NB4 (cell line): ENCODE results near the gene POLD4.

Experiments used
- DNase-seq: peaks from one replicate; pipeline ENCODE4 v3.0.0; 2010; ENCODE audit warnings: low read depth
- H3K4me3 ChIP-seq: one replicate; pipeline ENCODE4 v1.5.1; 2011; ENCODE audit warnings: mild to moderate bottlenecking, low read depth, low read length, moderate library complexity
- MYC ChIP-seq: IDR thresholded peaks from 2 replicates; pipeline ENCODE4 v1.6.1; 2011; ENCODE audit warnings: low read depth, low read length
- POLR2A ChIP-seq: IDR thresholded peaks from 2 replicates; pipeline ENCODE4 v1.6.1; 2011; ENCODE audit warnings: mild to moderate bottlenecking; ENCODE audit not compliant: insufficient read length; ENCODE audit errors: extremely low read depth
- TF ChIP-seq, protein P1 (sequence below): IDR thresholded peaks from 2 replicates; pipeline ENCODE4 v1.6.1; 2011; ENCODE audit warnings: low read depth, low read length
- TF ChIP-seq, protein P2 (sequence below): IDR thresholded peaks from one replicate; pipeline ENCODE4 v1.5.1; 2012; ENCODE audit warnings: low read depth, low read length

Gene POLD4

DNA sequence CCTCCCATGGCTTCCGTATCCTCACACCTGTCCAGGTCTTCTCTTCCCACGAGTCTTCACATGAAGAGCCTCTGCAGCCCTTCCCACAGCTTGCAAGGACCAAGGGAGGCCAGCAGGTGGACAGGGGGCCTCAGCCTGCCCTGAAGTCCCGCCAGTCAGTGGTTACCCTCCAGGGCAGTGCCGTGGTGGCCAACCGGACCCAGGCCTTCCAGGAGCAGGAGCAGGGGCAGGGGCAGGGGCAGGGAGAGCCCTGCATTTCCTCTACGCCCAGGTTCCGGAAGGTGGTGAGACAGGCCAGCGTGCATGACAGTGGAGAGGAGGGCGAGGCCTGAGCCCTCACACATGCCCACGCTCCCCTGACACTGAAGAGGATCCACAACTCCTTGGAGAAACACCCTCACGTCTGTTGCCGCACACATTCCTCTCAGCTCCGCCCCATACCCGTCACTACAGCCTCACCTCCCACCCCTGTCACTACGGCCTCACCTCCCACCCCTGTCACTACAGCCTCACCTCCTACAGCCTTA lies 41.7 kb downstream of the POLD4 start:
- no peak for TF ChIP-seq MYC
- TF ChIP-seq, protein P1, sequence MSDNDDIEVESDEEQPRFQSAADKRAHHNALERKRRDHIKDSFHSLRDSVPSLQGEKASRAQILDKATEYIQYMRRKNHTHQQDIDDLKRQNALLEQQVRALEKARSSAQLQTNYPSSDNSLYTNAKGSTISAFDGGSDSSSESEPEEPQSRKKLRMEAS, result no peak
- TF ChIP-seq, protein P2, sequence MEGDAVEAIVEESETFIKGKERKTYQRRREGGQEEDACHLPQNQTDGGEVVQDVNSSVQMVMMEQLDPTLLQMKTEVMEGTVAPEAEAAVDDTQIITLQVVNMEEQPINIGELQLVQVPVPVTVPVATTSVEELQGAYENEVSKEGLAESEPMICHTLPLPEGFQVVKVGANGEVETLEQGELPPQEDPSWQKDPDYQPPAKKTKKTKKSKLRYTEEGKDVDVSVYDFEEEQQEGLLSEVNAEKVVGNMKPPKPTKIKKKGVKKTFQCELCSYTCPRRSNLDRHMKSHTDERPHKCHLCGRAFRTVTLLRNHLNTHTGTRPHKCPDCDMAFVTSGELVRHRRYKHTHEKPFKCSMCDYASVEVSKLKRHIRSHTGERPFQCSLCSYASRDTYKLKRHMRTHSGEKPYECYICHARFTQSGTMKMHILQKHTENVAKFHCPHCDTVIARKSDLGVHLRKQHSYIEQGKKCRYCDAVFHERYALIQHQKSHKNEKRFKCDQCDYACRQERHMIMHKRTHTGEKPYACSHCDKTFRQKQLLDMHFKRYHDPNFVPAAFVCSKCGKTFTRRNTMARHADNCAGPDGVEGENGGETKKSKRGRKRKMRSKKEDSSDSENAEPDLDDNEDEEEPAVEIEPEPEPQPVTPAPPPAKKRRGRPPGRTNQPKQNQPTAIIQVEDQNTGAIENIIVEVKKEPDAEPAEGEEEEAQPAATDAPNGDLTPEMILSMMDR, result no peak
- TF ChIP-seq POLR2A, result no peak
- no peak overlapping the region for H3K4me3 ChIP-seq
- DNase-seq, result no peak

DNA sequence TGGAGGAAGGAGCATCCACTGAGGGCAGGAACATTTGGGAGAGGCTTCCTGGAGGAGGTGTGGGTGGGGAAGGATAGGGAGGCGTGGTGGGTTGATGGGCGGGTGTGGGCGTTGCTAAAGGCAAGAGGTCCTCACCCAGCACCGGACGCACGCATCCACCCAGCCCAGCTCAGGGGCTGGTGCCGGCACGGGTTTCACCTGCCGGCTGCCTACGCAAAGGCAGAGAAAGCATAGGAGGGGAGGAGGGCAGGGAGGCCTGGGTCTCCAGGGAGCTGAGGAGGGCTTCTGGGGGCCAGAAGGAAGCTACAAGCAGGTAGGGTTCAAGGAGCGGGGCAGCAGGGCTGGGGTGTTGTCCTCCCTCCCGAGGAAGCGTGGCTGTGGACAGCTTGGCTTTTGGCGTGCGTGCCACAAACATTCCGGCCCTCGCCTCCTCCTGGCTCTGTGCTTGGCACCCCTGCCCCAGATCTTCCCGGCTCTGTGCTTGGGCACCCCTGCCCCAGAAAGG lies 42.2 kb downstream of the POLD4 start:
- no peak for DNase-seq
- TF ChIP-seq, protein P1, result no peak
- TF ChIP-seq, protein P2, result no peak
- TF ChIP-seq MYC (no peak), POLR2A (no peak)
- H3K4me3 ChIP-seq, result no peak overlapping the region

DNA sequence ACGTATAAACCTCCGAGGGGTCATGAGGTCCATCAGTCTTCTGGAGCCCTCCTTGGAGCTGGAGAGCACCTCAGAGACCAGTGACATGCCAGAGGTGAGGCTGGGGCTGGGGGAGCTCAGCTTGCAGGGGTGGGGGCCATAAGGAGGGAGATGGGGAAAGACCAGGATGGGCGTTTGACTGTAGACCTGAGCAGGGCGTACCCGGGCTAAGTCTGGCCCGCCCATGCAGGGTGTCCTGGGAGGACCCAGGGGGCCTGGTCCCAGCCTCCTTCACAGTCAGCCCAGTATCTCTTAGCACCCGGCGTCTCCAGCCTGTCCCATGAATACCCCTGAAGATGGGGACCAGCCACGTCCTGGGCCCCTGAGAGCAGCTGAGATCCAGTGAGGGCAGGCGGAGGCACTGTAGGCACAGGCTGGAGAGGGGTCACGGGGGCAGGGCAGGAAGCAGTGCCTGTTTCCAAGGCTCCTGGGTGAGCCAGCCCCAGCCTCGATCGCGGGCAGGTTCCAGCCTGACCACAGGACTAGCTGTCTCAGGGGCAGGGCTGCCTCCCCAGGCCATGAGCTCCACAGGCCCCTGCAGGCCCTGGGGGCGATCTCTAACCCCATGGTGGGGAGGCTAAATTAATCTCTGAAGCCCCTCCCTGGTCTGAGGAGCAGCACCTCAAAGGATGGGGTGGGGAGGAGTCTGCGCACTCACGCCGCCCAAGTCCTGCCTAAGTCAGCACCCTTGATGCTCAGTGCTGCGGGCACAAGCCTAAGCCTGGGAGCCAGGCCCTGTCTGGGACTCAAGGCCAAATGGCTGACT lies 42.9 kb downstream of the POLD4 start:
- no peak overlapping the region for H3K4me3 ChIP-seq
- no peak for DNase-seq
- TF ChIP-seq MYC (no peak), POLR2A (no peak)
- TF ChIP-seq, protein P1, result no peak
- TF ChIP-seq, protein P2, result no peak

DNA sequence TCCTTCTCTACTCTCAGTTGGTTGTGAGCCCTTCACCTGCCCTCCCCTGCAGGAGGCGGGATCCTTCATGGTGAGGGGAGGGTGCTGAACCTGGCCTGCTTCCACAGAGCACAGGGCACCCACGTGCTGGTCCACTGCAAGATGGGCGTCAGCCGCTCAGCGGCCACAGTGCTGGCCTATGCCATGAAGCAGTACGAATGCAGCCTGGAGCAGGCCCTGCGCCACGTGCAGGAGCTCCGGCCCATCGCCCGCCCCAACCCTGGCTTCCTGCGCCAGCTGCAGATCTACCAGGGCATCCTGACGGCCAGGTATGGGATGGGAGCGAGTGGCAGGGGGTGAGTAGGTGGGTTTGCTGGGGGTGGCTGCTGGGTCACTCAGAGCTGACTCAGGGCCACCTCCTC lies 43.7 kb downstream of the POLD4 start:
- H3K4me3 ChIP-seq, result no peak overlapping the region
- TF ChIP-seq POLR2A, result no peak
- no peak for DNase-seq

DNA sequence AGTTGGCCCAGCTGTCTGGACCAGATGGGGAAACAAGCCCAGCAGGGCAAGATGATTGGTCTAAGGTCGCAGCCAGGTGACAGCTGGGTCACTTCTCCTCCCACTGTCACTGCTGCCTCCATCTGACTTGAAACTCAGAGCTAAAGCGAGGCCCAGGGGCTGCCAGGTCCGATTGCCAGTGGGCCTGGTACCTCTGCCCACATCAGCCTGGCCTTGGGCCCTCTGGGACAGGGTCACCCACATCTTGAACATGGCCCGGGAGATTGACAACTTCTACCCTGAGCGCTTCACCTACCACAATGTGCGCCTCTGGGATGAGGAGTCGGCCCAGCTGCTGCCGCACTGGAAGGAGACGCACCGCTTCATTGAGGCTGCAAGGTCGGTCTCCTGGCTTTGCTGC lies 44.2 kb downstream of the POLD4 start:
- TF ChIP-seq, protein P2, result no peak
- TF ChIP-seq POLR2A, result no peak
- TF ChIP-seq, protein P1, result no peak
- no peak overlapping the region for H3K4me3 ChIP-seq
- no peak for DNase-seq

DNA sequence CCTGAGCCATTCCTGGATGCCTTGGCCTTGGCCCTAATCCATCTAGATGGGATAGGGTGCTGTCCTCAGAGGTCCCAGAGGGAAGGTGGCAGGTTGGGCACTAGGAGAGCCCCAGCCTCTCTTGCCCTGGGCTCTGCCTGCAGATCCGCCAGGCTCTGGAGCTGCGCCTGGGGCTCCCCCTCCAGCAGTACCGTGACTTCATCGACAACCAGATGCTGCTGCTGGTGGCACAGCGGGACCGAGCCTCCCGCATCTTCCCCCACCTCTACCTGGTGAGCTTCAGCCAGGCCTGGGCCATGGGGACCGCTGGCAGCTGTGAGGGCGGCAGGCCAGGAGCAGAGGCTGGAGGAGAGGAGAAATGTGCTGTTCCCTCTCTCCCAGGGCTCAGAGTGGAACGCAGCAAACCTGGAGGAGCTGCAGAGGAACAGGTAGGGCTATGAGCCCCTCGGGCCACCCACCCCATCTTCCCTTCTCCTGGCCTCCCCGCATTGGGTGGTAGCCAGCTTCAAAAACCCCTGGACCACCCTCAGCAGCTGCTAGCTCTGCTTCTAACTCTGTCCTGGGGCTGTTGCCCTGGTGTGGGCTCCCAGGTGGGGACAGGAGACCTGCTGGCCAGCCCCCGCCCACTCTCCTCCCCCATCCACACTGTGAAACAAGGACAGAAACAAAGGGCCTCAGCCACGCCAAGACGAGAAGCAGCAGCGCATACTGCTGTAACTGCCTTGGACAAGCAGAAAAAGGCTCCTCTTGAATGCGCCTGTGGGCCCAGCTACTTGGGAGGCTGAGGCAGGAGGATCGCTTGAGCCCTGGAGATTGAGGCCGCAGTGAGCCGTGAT lies 45.1 kb downstream of the POLD4 start:
- no peak overlapping the region for H3K4me3 ChIP-seq
- no peak for DNase-seq
- TF ChIP-seq, protein P2, result no peak
- TF ChIP-seq, protein P1, result no peak
- TF ChIP-seq MYC, result no peak
- TF ChIP-seq POLR2A, result no peak
